Measurements from ENCODE around the gene BICRA.

GRCh38 chr19:47649588-47649987, 40.7 kb downstream of the BICRA start:
- no peak for TF ChIP-seq POLR2A (IDR thresholded peaks at IDR 0.05; ENCODE audit: control extremely low read depth in 1 of 2, low read depth in 2 of 2, low read length in 2 of 2)
- TF ChIP-seq USF2 (IDR thresholded peaks at IDR 0.05; ENCODE audit: low read length): no peak
- no peak for TF ChIP-seq EZH2 (IDR thresholded peaks at IDR 0.05; ENCODE audit: low read depth, low read length, severe bottlenecking)
- TF ChIP-seq, protein P1, sequence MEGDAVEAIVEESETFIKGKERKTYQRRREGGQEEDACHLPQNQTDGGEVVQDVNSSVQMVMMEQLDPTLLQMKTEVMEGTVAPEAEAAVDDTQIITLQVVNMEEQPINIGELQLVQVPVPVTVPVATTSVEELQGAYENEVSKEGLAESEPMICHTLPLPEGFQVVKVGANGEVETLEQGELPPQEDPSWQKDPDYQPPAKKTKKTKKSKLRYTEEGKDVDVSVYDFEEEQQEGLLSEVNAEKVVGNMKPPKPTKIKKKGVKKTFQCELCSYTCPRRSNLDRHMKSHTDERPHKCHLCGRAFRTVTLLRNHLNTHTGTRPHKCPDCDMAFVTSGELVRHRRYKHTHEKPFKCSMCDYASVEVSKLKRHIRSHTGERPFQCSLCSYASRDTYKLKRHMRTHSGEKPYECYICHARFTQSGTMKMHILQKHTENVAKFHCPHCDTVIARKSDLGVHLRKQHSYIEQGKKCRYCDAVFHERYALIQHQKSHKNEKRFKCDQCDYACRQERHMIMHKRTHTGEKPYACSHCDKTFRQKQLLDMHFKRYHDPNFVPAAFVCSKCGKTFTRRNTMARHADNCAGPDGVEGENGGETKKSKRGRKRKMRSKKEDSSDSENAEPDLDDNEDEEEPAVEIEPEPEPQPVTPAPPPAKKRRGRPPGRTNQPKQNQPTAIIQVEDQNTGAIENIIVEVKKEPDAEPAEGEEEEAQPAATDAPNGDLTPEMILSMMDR (IDR thresholded peaks at IDR 0.05; ENCODE audit: control extremely low read depth in 1 of 3, insufficient read depth in 1 of 3, low read depth in 1 of 3, low read length in 3 of 3): no peak
- TF ChIP-seq TAF1 (IDR thresholded peaks at IDR 0.05; ENCODE audit: low read depth, low read length): no peak
- TF ChIP-seq, protein P2, sequence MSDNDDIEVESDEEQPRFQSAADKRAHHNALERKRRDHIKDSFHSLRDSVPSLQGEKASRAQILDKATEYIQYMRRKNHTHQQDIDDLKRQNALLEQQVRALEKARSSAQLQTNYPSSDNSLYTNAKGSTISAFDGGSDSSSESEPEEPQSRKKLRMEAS (IDR thresholded peaks at IDR 0.05): no peak
- TF ChIP-seq CREB1 (IDR thresholded peaks at IDR 0.05): no peak
- TF ChIP-seq SRF (IDR thresholded peaks at IDR 0.05; ENCODE audit: low read depth, low read length): no peak
- TF ChIP-seq RFX5 (IDR thresholded peaks at IDR 0.05; ENCODE audit: borderline replicate concordance, low read depth, low read length): no peak
- TF ChIP-seq MAFK (IDR thresholded peaks at IDR 0.05; ENCODE audit: low read depth, low read length): no peak
- no peak for TF ChIP-seq BRCA1 (IDR thresholded peaks at IDR 0.05; ENCODE audit: low read depth, low read length)
- no peak for TF ChIP-seq TCF12 (IDR thresholded peaks at IDR 0.05; ENCODE audit: low read depth, low read length)
- no peak for TF ChIP-seq YY1 (IDR thresholded peaks at IDR 0.05; ENCODE audit: low read depth, low read length)
- no peak for TF ChIP-seq EP300 (IDR thresholded peaks at IDR 0.05; ENCODE audit: borderline replicate concordance in 1 of 2, low read depth in 2 of 2, low read length in 2 of 2)

Measured in H1 (cell line).